ENCODE data around the gene DEFB113. TPM values are rescaled to one million over a fixed set of nuclear protein-coding genes. Genes with fewer than 3 reads are reported as not detected.
A peak's percentile ranks its signal among the peaks of the same experiment; 100 is the strongest.

The DEFB113 gene
- total and polyA plus RNA-seq, 2 of the 4 experiments (the other 2 are of a cell fraction): not detected

DNA sequence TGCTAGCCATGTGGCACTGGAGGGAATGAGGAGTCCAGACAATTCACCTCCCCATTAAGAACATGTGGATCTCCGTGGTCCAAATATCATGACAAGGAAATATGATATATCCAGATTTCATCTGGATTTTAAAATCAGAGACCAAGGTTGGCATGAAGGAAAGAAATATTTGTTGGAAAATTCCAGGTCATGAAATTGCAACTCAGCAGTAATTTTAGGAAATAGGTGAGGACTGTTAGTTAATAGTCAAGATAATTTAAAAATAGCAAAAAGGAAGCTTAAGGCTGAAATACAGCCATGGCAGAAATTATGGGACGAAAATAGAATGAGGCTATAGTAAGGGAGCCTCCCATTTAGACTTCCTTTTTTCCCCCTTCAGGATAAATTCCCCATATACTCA is 32.4 kb downstream of the DEFB113 start:
- no CpG with 5 or more reads among the region's 2 CpGs for WGBS, 2 experiments (ENCODE audit: extremely low coverage in 2 of 2, insufficient read length in 1 of 2)
- H3K27ac ChIP-seq (ENCODE audit: insufficient read depth, low read length): no peak overlapping the region
- no peak overlapping the region for H2BK5ac ChIP-seq (ENCODE audit: low read depth, low read length, poor library complexity, severe bottlenecking)
- TF ChIP-seq MAFK (IDR thresholded peaks at IDR 0.05; ENCODE audit: low read depth, low read length) (peak; percentile 34; the same call in 1 of the 2 replicates), POLR2A (IDR thresholded peaks at IDR 0.05; ENCODE audit: low read depth, low read length) (no peak), RFX5 (IDR thresholded peaks at IDR 0.05; ENCODE audit: low read depth, low read length) (no peak)
- no peak overlapping the region for H4K8ac ChIP-seq (ENCODE audit: low read depth in 2 of 2, low read length in 2 of 2)
- H4K20me1 ChIP-seq (ENCODE audit: insufficient read depth, low read length): no peaks in the 10 kb centered on the region
- no peak overlapping the region for H3K4me3 ChIP-seq (ENCODE audit: insufficient read depth, low read depth, low read length)
- H3K23ac ChIP-seq (ENCODE audit: low read depth, low read length): no peak overlapping the region
- H3K79me1 ChIP-seq (ENCODE audit: low read depth in 1 of 2, low read length in 2 of 2): no peaks in the 10 kb centered on the region
- no peak overlapping the region for H3K56ac ChIP-seq (ENCODE audit: extremely low read depth, insufficient read depth, low read length)
- H3K4me2 ChIP-seq (ENCODE audit: low read depth, low read length): no peak overlapping the region
- H3K14ac ChIP-seq (replicated peaks; ENCODE audit: low read depth, low read length): no peak overlapping the region
- ATAC-seq (ENCODE audit: low read depth) (no peak), DNase-seq (no peak)
- H3K9ac ChIP-seq (ENCODE audit: low read depth, low read length): no peak overlapping the region
- H3K18ac ChIP-seq (ENCODE audit: low read depth, low read length): no peak overlapping the region
- dilution Hi-C loops (cut with HindIII; ENCODE audit: low sequenced_read_pairs, unreplicated experiment) (no loop called here), intact Hi-C loops (cut with micrococcal nuclease) (no loop called here), in situ Hi-C loops (cut with MboI; ENCODE audit: low sequenced_read_pairs) (no loop called here)
- BruUV-seq (replicated peaks): no TSS peak
- CTCF ChIA-PET: no interaction called here
- H2BK120ac ChIP-seq (ENCODE audit: low read depth, low read length): no peak overlapping the region
- no peak overlapping the region for H4K5ac ChIP-seq (ENCODE audit: low read depth, low read length)
- H3K36me3 ChIP-seq (ENCODE audit: control insufficient read depth, insufficient read depth, low read length): no peaks in the 10 kb centered on the region
- no peaks in the 10 kb centered on the region for H3K9me1 ChIP-seq (ENCODE audit: insufficient read depth, low read length)
- no peak overlapping the region for H2AFZ ChIP-seq (replicated peaks; ENCODE audit: low read length, poor library complexity)
- H3K4ac ChIP-seq (ENCODE audit: low read depth, low read length): no peak overlapping the region
- H3K27me3 ChIP-seq (ENCODE audit: control insufficient read depth, insufficient read depth, low read length): no peaks in the 10 kb centered on the region
- H2BK20ac ChIP-seq (ENCODE audit: low read depth, low read length): no peak overlapping the region
- H3K4me1 ChIP-seq (ENCODE audit: control insufficient read depth, insufficient read depth, low read length): no peaks in the 10 kb centered on the region
- no peaks in the 10 kb centered on the region for H3K9me3 ChIP-seq (ENCODE audit: control insufficient read depth, insufficient read depth, low read length)
- POLR2A ChIA-PET (ENCODE audit: unreplicated experiment): no interaction called here
- H2AK9ac ChIP-seq (replicated peaks; ENCODE audit: low read depth, low read length, poor library complexity): no peak overlapping the region
- no peak overlapping the region for H2BK15ac ChIP-seq (ENCODE audit: low read depth, low read length)
- no peak overlapping the region for H2AK5ac ChIP-seq (ENCODE audit: low read depth, low read length)
- H4K91ac ChIP-seq (ENCODE audit: insufficient read depth, low read depth, low read length): no peak overlapping the region
